Activated T-cell treated with anti-CD3 and anti-CD28 coated beads for 24 hours (primary cell): Measurements from ENCODE around the gene ZBTB24.
A peak's percentile ranks its signal among the peaks of the same experiment; 100 is the strongest.

Experiments used
- DNase-seq: peaks from one replicate; pipeline ENCODE4 v3.0.0-alpha.2; 2020; ENCODE audit warnings: low read depth

Gene ZBTB24

DNA sequence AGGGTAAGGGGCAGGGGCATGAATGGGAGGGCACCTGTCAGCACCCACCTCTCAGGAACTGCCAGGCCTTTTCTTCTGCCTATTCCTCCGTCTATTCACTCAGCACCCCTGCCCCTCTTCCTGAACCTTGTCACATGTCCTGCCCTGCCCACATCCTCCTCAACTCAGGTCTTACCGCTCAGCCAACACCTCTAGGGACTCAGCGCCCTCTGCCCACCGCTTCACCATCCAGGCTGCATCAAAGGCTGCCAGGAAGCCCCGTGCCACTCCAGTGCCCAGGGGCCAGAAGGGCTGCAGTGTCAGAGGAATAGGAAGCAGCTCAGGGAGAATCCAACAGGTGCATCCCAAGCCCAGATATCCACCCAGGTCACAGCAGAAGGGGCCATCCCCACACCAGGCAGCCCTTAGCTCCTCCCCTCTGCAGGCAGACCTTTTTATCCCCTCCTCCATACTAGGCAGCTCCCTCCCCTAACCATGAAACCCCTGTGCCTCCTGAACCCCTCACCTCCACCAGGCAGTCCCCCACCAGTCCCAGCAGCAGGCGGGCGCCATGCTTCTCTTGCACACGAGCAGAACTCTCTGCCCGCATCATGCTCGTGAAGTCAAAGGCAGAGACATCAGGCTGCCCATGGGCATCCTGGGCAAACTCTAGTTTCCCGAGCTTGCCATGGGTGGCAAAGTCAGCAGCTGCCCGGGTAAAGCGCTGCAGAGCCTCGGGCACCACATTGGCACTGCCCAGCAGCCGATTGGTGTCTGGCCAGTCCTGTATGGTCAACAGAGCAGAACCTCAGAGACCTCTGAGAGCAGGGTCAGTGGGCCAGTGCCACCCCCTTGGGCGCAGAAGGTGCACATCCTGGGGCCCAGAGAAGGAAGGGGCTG, 33.0 kb downstream of the ZBTB24 start:
- no peak for DNase-seq

- DNase-seq, result no peak
These were observed 33.8 kb downstream of the ZBTB24 start for GRCh38 chr6:109449064-109449794.

- DNase-seq, result no peak
These were observed 34.4 kb downstream of the ZBTB24 start for GRCh38 chr6:109448615-109449014.

DNA sequence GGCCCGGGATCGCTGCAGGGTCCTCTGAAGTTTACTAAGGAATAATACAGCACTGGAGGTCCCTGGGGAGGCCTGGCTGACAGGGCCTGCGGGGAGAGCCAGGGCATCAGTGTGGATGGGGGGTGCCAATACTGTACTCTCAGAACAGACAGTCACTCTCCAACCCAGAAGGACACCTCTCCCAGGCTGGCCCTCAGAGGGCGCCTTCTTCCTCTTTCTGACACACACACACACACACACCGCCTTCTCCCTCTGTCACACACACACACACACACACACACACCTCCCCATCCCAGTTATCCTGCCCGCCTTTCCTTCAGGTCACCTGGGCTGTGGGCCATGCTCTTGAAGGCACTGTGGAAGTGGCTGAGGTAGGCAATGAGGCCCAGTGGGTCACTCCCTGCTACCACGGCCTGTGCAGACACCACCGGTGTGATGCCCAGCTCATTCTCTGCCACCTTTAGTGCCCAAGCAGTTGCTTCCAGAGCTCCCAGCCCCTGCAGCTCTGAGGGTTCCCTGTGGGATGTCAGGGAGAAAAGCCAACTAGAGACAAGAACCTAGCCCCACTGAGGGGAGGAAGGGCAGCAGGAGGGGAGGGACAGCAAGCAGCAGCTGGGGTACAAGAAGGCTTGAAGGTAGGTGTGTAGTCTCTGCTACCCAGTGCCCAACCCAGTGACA, 35.0 kb downstream of the ZBTB24 start:
- no peak for DNase-seq

- no peak for DNase-seq
These were observed 35.9 kb downstream of the ZBTB24 start for GRCh38 chr6:109447087-109447486.

DNA sequence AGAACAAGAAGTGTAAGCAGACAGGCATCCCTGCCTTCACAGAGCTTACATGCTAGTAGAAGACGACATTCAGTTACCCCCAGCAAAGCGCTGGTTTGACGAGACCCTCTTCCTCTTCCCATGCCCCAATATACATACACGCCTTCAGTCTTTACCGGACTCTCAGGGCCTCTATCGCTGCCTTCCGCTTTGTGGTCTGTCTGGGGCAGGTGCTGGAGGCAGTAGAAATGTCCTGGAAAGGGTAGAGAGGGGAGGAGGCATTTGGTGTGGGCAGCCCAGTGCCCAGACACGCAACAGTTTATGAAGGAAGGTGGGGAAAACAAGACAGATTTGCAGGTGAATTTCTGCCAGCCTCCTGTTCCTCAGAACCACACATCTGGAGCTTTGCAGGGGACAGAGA, 36.5 kb downstream of the ZBTB24 start:
- DNase-seq, result no peak

DNA sequence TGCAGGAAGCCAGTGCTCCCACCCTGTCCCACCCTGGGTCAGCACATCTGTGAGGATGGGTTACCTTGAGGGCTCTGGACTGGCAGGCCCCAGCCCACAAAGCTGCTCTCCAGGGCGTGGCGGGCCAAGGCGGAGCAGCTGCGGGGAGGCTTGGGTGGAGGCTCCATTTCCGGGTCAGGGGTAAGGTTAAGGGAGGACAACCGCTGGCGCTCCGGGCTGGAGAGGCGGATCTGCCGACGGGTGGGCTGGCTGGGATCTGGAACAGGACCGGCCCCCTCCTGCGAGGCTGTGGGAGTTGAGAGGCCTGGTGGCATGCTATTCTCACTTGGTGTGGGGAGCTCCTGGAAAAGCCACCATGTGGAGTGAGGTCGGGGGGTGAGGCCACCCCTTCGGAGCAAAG, 36.9 kb downstream of the ZBTB24 start:
- DNase-seq, result no peak

- no peak for DNase-seq
These were observed 37.6 kb downstream of the ZBTB24 start for GRCh38 chr6:109445382-109445781.

GRCh38 chr6:109443425-109443950, 39.5 kb downstream of the ZBTB24 start:
- no peak for DNase-seq

- DNase-seq, result no peak
These were observed 40.6 kb downstream of the ZBTB24 start for GRCh38 chr6:109442393-109442924.

GRCh38 chr6:109441069-109441816, 41.8 kb downstream of the ZBTB24 start:
- no peak for DNase-seq

- DNase-seq, result peak; percentile 69
These were observed 42.5 kb downstream of the ZBTB24 start, which contains the start of the genes PPIL6 and SMPD2 for GRCh38 chr6:109440331-109441068. PPIL6 (minus strand) TSS chr6:109440628; CDS start chr6:109440590, 38 bp downstream. SMPD2 (plus strand) TSS chr6:109440724; CDS start chr6:109441122, 398 bp downstream.

DNA sequence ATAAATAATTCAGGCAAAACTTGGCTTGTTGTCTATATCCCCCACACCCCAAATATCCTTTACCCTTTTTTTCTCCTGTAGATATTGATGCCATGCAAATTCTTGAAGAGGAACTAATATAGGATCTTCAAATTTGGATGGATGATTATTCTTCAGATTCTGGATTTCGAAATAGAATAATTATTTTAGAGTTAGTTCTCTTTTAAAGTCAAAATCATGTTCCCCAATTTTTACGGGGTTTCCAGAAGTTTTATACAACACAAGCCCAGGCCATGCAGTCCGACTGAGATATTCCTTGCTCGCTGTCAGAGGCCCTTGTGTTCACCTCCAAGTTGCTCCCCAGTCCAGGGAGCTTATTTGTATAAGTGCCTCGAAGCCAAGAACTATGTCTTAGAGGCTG, 47.0 kb downstream of the ZBTB24 start:
- DNase-seq, result no peak

DNA sequence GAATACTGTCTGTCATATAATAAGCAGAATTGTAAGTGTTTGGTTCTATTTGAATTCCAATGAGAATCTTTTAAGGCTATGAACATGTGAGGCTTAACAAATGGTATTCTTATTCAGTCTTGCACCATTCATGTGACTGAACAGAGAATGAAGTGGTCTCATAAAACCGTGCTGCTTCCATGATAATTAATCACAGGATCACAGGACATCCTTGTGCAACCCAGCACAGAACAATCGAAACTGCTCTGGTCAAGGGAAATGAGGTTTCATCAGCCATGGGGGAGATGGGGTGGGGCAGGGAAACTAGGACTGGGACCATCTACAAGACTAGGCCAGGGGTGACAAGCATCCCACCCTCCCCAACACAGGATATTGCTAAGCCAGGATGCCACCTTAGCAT, 48.6 kb downstream of the ZBTB24 start:
- DNase-seq, result no peak

DNA sequence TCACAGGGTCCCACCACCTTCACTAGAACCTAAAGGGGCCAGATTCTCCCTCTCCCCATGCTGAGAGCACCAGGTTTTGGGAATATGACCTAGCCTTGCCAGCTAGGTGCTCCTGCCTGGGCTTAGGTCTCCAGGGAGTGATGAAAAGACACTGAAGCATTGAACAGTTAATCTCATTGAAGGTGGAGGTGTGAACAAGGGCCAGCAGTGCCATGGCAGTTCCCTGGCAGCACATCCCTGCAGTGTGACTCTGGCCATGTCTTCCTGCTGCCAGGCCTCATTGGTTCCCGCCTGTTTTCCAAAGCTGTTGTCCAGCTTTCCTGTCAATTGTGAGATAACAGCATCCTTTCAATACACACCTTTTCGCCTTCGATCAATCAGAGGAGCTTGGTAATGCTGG, 53.5 kb downstream of the ZBTB24 start:
- no peak for DNase-seq

DNA sequence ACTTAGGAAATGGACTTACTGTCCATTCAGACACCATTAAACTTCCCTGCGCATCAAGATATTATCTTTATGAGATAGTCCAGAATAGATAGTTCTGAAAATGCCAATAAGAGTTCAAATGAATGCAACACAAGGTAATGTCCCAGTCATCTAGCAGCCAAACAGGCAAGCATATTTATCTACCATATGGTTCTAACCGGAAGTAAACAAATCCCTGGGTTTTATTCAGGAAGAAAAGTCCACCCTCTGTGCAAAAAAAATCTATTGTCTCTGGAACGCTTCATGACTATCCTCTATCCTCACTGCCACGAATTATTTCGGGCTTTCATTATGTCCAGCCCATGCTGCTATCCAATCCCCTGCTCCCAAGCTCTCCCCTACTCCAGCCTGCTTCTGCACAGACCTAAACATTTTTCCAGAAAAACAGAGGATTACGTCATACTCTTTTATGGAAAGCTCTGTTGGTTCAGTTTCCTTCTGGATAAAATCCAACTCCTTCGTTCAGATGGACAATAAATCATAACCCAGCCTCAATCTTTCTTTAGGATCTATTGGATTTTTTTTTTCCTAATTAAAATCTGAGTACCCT, 54.0 kb downstream of the ZBTB24 start:
- no peak for DNase-seq

DNA sequence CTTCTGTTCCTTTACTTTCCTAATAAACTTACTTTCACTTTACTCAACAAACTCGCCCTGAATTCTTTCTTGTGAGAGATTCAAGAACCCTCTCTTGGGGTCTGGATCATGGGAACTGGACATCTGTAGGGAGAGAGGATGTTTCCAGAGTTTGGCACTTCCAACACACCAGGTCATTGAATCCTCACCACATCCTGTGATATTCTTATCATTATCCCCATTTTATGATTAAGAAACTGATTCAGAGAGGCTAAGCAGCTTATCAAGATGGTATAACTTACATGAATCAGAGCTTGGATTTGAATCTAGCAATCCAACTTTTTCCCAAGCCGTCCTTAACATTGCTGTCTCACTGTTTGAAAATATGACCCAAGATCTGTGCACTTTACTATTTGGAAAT, 58.1 kb downstream of the ZBTB24 start:
- no peak for DNase-seq

- DNase-seq, result no peak
These were observed 61.8 kb downstream of the ZBTB24 start for GRCh38 chr6:109421184-109421583.

GRCh38 chr6:109420751-109421150, 62.3 kb downstream of the ZBTB24 start:
- no peak for DNase-seq

DNA sequence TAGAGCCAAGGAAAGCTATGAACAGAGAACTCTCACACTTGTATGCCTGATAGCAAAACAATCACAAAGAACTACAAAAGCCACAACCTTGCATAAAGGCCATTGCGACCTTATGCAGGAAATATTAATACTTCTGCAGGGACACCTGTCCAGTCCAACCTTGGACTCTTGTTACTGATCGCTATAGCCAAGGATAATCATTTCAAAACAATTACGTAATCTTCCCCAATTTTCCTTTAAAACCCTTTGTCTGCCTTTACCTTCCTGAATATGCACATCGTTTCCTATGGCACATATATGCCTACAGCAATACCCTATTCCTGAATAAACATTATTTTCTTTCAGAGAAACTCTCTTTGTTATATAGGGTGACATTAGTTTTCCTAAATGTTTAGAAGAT, 65.4 kb downstream of the ZBTB24 start:
- DNase-seq, result no peak
